Testis (tissue), 2 donors: ENCODE data around the gene SSC4D.

Experiments used
- POLR2A ChIP-seq: fragments of 450-650 bp; IDR thresholded peaks from one replicate; pipeline ENCODE4 v1.6.1; 2017; ENCODE audit warnings: antibody characterized with exemption, mild to moderate bottlenecking, moderate library complexity
- TF ChIP-seq, protein P1 (sequence below), 3 experiments: fragments of 450-650 bp in 2 of 3; fragments of 200-600 bp in 1 of 3; sonication (generic) in 1 of 3; IDR thresholded peaks; one replicate each; pipeline ENCODE4 v1.5.1; 2016 to 2019; ENCODE audit warnings: antibody characterized with exemption in 3 of 3, mild to moderate bottlenecking in 2 of 3, moderate library complexity in 1 of 3

- TF ChIP-seq, protein P1, sequence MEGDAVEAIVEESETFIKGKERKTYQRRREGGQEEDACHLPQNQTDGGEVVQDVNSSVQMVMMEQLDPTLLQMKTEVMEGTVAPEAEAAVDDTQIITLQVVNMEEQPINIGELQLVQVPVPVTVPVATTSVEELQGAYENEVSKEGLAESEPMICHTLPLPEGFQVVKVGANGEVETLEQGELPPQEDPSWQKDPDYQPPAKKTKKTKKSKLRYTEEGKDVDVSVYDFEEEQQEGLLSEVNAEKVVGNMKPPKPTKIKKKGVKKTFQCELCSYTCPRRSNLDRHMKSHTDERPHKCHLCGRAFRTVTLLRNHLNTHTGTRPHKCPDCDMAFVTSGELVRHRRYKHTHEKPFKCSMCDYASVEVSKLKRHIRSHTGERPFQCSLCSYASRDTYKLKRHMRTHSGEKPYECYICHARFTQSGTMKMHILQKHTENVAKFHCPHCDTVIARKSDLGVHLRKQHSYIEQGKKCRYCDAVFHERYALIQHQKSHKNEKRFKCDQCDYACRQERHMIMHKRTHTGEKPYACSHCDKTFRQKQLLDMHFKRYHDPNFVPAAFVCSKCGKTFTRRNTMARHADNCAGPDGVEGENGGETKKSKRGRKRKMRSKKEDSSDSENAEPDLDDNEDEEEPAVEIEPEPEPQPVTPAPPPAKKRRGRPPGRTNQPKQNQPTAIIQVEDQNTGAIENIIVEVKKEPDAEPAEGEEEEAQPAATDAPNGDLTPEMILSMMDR (IDR thresholded peaks at IDR 0.05), result no peak
- TF ChIP-seq POLR2A, result no peak
These were observed 40.5 kb downstream of the SSC4D start for GRCh38 chr7:76369018-76369417.
